Right lobe of liver (tissue), 4 donors: ENCODE results near the gene KCNT1.

ENCODE experiments used
- POLR2A ChIP-seq: fragments of 450-650 bp; IDR thresholded peaks from one replicate; pipeline ENCODE4 v1.6.1; 2017; ENCODE audit warnings: antibody characterized with exemption, mild to moderate bottlenecking
- TF ChIP-seq, protein P1 (sequence below), 4 donors: fragments of 200-600 bp in 3 of 4; fragments of 450-650 bp in 1 of 4; IDR thresholded peaks; one replicate each; pipeline versions ENCODE4 v1.5.1 to v1.8.0; 2016 to 2022; ENCODE audit warnings: antibody characterized with exemption in 4 of 4, mild to moderate bottlenecking in 2 of 4
- donor health status: DM: no; HTN: no; CAD: no.
- donor health status: DM: no; HTN: no; CAD: no.
- donor health status: DM: no; HTN: yes; CAD: no.

GRCh38 chr9:135753391-135754105, 51.6 kb downstream of the KCNT1 start:
- TF ChIP-seq POLR2A: no peak
- TF ChIP-seq, protein P1, sequence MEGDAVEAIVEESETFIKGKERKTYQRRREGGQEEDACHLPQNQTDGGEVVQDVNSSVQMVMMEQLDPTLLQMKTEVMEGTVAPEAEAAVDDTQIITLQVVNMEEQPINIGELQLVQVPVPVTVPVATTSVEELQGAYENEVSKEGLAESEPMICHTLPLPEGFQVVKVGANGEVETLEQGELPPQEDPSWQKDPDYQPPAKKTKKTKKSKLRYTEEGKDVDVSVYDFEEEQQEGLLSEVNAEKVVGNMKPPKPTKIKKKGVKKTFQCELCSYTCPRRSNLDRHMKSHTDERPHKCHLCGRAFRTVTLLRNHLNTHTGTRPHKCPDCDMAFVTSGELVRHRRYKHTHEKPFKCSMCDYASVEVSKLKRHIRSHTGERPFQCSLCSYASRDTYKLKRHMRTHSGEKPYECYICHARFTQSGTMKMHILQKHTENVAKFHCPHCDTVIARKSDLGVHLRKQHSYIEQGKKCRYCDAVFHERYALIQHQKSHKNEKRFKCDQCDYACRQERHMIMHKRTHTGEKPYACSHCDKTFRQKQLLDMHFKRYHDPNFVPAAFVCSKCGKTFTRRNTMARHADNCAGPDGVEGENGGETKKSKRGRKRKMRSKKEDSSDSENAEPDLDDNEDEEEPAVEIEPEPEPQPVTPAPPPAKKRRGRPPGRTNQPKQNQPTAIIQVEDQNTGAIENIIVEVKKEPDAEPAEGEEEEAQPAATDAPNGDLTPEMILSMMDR (IDR thresholded peaks at IDR 0.05): no peak
